Right lobe of liver (tissue), 4 donors: ENCODE results near the gene RGPD3.
"Not testable (repeated sequence)": the region's sequence is repeated elsewhere in the genome, so short reads cannot be mapped to it uniquely, and the experiment has no call there.

Source experiments
- CTCF ChIP-seq, 4 donors: fragments of 200-600 bp in 3 of 4; fragments of 450-650 bp in 1 of 4; IDR thresholded peaks; one replicate each; pipeline versions ENCODE4 v1.5.1 to v1.8.0; 2016 to 2022; ENCODE audit warnings: antibody characterized with exemption in 4 of 4, mild to moderate bottlenecking in 2 of 4
- POLR2A ChIP-seq: fragments of 450-650 bp; IDR thresholded peaks from one replicate; pipeline ENCODE4 v1.6.1; 2017; ENCODE audit warnings: antibody characterized with exemption, mild to moderate bottlenecking
- donor health status: DM: no; HTN: no; CAD: no.
- donor health status: DM: no; HTN: no; CAD: no.
- donor health status: DM: no; HTN: yes; CAD: no.

DNA sequence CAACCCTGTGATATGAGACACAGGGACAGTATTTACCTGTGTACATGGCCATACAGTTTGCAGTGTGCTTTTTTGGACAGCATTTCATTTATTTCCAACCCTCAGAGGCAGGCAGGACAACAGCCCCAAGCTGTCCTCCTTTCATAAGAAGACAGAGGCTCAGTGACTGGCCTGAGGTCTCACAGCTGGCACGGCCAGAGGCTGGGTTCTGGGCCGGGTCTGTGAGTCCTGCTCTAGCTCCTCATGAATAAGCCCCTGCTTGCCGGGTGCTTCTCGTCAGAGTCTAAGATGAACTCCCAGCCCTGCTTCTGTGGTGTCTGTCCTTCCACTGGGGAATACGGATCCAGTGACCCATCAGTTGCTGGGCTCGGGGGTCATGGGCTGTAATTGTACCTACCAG, 21.5 kb upstream of the RGPD3 start:
- TF ChIP-seq CTCF (IDR thresholded peaks at IDR 0.05); POLR2A: not testable (repeated sequence)
